ENCODE data around the gene BRD2. TPM values are rescaled to one million over a fixed set of nuclear protein-coding genes. Genes with fewer than 3 reads are reported as not detected.

BRD2 gene
- total RNA-seq, 2 experiments from 2014 or later = 334 to 383 TPM

- CTCF ChIA-PET = interaction anchor here (0.7 to 1.8 kb wide), 10 partner anchors 11 to 233 kb away, joined by 3 to 5 read pairs (median 4); no protein-coding TSS in a partner anchor
- POLR2A ChIA-PET = no interaction called here
- Mint-ChIP-seq H3K27ac (no peak overlapping the region), H3K4me1 (peaks cover 26% of the 10 kb centered on the region), H3K36me3 (ENCODE audit: low read depth) (no peaks in the 10 kb centered on the region), H3K9me3 (no peaks in the 10 kb centered on the region), H3K27me3 (peaks cover 22% of the 10 kb centered on the region), H3K4me3 (no peak overlapping the region)
- DNase-seq = peak; percentile 78
These were observed 46.6 kb downstream of the BRD2 start for GRCh38 chr6:33014841-33015634.

- DNase-seq = no peak
- ChIA-PET CTCF (interaction anchor here (1.5 to 1.8 kb wide), 4 partner anchors 14 to 233 kb away, joined by 3 to 5 read pairs (median 4); no protein-coding TSS in a partner anchor), POLR2A (no interaction called here)
- Mint-ChIP-seq H3K27me3 (peaks cover 22% of the 10 kb centered on the region), H3K4me1 (peaks cover 30% of the 10 kb centered on the region), H3K4me3 (no peak overlapping the region), H3K27ac (no peak overlapping the region), H3K9me3 (no peaks in the 10 kb centered on the region), H3K36me3 (ENCODE audit: low read depth) (no peaks in the 10 kb centered on the region)
These were observed 47.4 kb downstream of the BRD2 start for GRCh38 chr6:33015798-33016197.

GRCh38 chr6:33017018-33017417 lies 48.6 kb downstream of the BRD2 start:
- DNase-seq = no peak
- no peaks in the 10 kb centered on the region for H3K36me3 Mint-ChIP-seq (ENCODE audit: low read depth)
- peaks cover 15% of the 10 kb centered on the region for H3K27me3 Mint-ChIP-seq
- no peak overlapping the region for H3K27ac Mint-ChIP-seq
- no peak overlapping the region for H3K4me3 Mint-ChIP-seq
- CTCF ChIA-PET = interaction anchor here (0.8 to 1.8 kb wide), 2 partner anchors 33 to 231 kb away, joined by 3 to 5 read pairs; no protein-coding TSS in a partner anchor
- H3K4me1 Mint-ChIP-seq = peaks cover 30% of the 10 kb centered on the region
- POLR2A ChIA-PET = no interaction called here
- no peaks in the 10 kb centered on the region for H3K9me3 Mint-ChIP-seq

GRCh38 chr6:33017694-33018353 lies 49.4 kb downstream of the BRD2 start:
- peaks cover 12% of the 10 kb centered on the region for H3K27me3 Mint-ChIP-seq
- H3K4me1 Mint-ChIP-seq = peaks cover 30% of the 10 kb centered on the region
- no peak overlapping the region for H3K4me3 Mint-ChIP-seq
- H3K27ac Mint-ChIP-seq = peak overlapping the region; percentile 74
- no peaks in the 10 kb centered on the region for H3K36me3 Mint-ChIP-seq (ENCODE audit: low read depth)
- ChIA-PET POLR2A (no interaction called here), CTCF (interaction anchor here (0.5 to 2.4 kb wide), 4 partner anchors 11 to 71 kb away, joined by 3 to 8 read pairs (median 4); no protein-coding TSS in a partner anchor)
- no peak for DNase-seq
- no peaks in the 10 kb centered on the region for H3K9me3 Mint-ChIP-seq

GRCh38 chr6:33018418-33018817 lies 50.0 kb downstream of the BRD2 start:
- CTCF ChIA-PET = interaction anchor here (1.5 to 2.4 kb wide), 3 partner anchors 11 to 70 kb away, joined by 4 to 8 read pairs (median 4); no protein-coding TSS in a partner anchor
- Mint-ChIP-seq H3K36me3 (ENCODE audit: low read depth) (no peaks in the 10 kb centered on the region), H3K9me3 (no peaks in the 10 kb centered on the region), H3K4me3 (no peak overlapping the region), H3K27me3 (peaks cover 9% of the 10 kb centered on the region), H3K27ac (peak overlapping the region; percentile 74), H3K4me1 (peaks cover 30% of the 10 kb centered on the region)
- no peak for DNase-seq
- POLR2A ChIA-PET = no interaction called here

GRCh38 chr6:33018904-33019303 lies 50.5 kb downstream of the BRD2 start:
- Mint-ChIP-seq H3K4me3 (peak overlapping the region; percentile 65), H3K27ac (peak overlapping the region; percentile 89)
- POLR2A ChIA-PET = interaction anchor here (0.8 kb wide), 1 partner anchor 189 kb away, joined by 3 read pairs; the partner anchor contains the start of gene RING1

GRCh38 chr6:33019372-33019771 lies 51.0 kb downstream of the BRD2 start:
- H3K27ac Mint-ChIP-seq = peak overlapping the region; percentile 89
- ChIA-PET POLR2A (interaction anchor here (0.8 kb wide), 1 partner anchor 189 kb away, joined by 3 read pairs; the partner anchor contains the start of gene RING1), CTCF (interaction anchor here (1.6 to 2.4 kb wide), 2 partner anchors 10 to 13 kb away, joined by 4 to 8 read pairs; no protein-coding TSS in a partner anchor)
- no peaks in the 10 kb centered on the region for H3K36me3 Mint-ChIP-seq (ENCODE audit: low read depth)
- DNase-seq = no peak
- H3K4me1 Mint-ChIP-seq = peaks cover 30% of the 10 kb centered on the region
- H3K4me3 Mint-ChIP-seq = peak overlapping the region; percentile 65
- H3K27me3 Mint-ChIP-seq = peaks cover 3% of the 10 kb centered on the region
- no peaks in the 10 kb centered on the region for H3K9me3 Mint-ChIP-seq

More at GRCh38 chr6:33018904-33019303, 50.5 kb downstream of the BRD2 start:
- DNase-seq = peak; percentile 71
- peaks cover 30% of the 10 kb centered on the region for H3K4me1 Mint-ChIP-seq
- peaks cover 4% of the 10 kb centered on the region for H3K27me3 Mint-ChIP-seq
- no peaks in the 10 kb centered on the region for H3K9me3 Mint-ChIP-seq
- CTCF ChIA-PET = interaction anchor here (1.6 to 2.4 kb wide), 2 partner anchors 11 to 14 kb away, joined by 4 to 8 read pairs; no protein-coding TSS in a partner anchor
- no peaks in the 10 kb centered on the region for H3K36me3 Mint-ChIP-seq (ENCODE audit: low read depth)

GRCh38 chr6:33021917-33022316 lies 53.5 kb downstream of the BRD2 start:
- peaks cover 28% of the 10 kb centered on the region for H3K4me1 Mint-ChIP-seq
- H3K36me3 Mint-ChIP-seq (ENCODE audit: low read depth) = no peaks in the 10 kb centered on the region
- no peaks in the 10 kb centered on the region for H3K9me3 Mint-ChIP-seq
- DNase-seq = no peak
- peaks cover 7% of the 10 kb centered on the region for H3K27me3 Mint-ChIP-seq
- CTCF ChIA-PET = no interaction called here
- POLR2A ChIA-PET = no interaction called here
- H3K4me3 Mint-ChIP-seq = no peak overlapping the region
- H3K27ac Mint-ChIP-seq = no peak overlapping the region

- DNase-seq = no peak
- Mint-ChIP-seq H3K4me1 (peaks cover 26% of the 10 kb centered on the region), H3K4me3 (no peak overlapping the region), H3K27ac (no peak overlapping the region), H3K27me3 (peaks cover 7% of the 10 kb centered on the region), H3K36me3 (ENCODE audit: low read depth) (no peaks in the 10 kb centered on the region), H3K9me3 (no peaks in the 10 kb centered on the region)
- ChIA-PET CTCF (interaction anchor here (1.2 kb wide), 1 partner anchor 11 kb away, joined by 3 read pairs; no protein-coding TSS in a partner anchor), POLR2A (no interaction called here)
These were observed 55.1 kb downstream of the BRD2 start for GRCh38 chr6:33023536-33023935.

- no peaks in the 10 kb centered on the region for H3K36me3 Mint-ChIP-seq (ENCODE audit: low read depth)
- peaks cover 23% of the 10 kb centered on the region for H3K4me1 Mint-ChIP-seq
- H3K27me3 Mint-ChIP-seq = peaks cover 7% of the 10 kb centered on the region
- no peak overlapping the region for H3K4me3 Mint-ChIP-seq
- H3K27ac Mint-ChIP-seq = no peak overlapping the region
- DNase-seq = no peak
- CTCF ChIA-PET = interaction anchor here (0.5 kb wide), 1 partner anchor 818 kb away, joined by 3 read pairs; no protein-coding TSS in a partner anchor
- H3K9me3 Mint-ChIP-seq = no peaks in the 10 kb centered on the region
- POLR2A ChIA-PET = no interaction called here
These were observed 56.1 kb downstream of the BRD2 start for GRCh38 chr6:33024521-33024920.

GRCh38 chr6:33028220-33028849 lies 59.9 kb downstream of the BRD2 start:
- Mint-ChIP-seq H3K36me3 (ENCODE audit: low read depth) (no peaks in the 10 kb centered on the region), H3K27ac (peak overlapping the region; percentile 6), H3K4me1 (peaks cover 19% of the 10 kb centered on the region), H3K4me3 (no peak overlapping the region), H3K9me3 (no peaks in the 10 kb centered on the region), H3K27me3 (peaks cover 25% of the 10 kb centered on the region)
- CTCF ChIA-PET = interaction anchor here (1.5 to 2.3 kb wide), 2 partner anchors 9 to 14 kb away, joined by 4 to 8 read pairs; no protein-coding TSS in a partner anchor
- POLR2A ChIA-PET = no interaction called here
- DNase-seq = no peak

GRCh38 chr6:33029328-33030184 lies 61.2 kb downstream of the BRD2 start:
- ChIA-PET CTCF (interaction anchor here (0.6 to 2.3 kb wide), 3 partner anchors 10 to 15 kb away, joined by 3 to 8 read pairs (median 4); no protein-coding TSS in a partner anchor), POLR2A (no interaction called here)
- H3K27me3 Mint-ChIP-seq = peaks cover 33% of the 10 kb centered on the region
- no peak for DNase-seq
- H3K36me3 Mint-ChIP-seq (ENCODE audit: low read depth) = no peaks in the 10 kb centered on the region
- no peak overlapping the region for H3K27ac Mint-ChIP-seq
- H3K4me1 Mint-ChIP-seq = peaks cover 19% of the 10 kb centered on the region
- peaks cover 2% of the 10 kb centered on the region for H3K9me3 Mint-ChIP-seq
- H3K4me3 Mint-ChIP-seq = no peak overlapping the region
